Prostate gland (tissue), 2 donors: ENCODE data around the gene XRCC3. TPM values are rescaled to one million over a fixed set of nuclear protein-coding genes. Genes with fewer than 3 reads are reported as not detected.
A peak's percentile ranks its signal among the peaks of the same experiment; 100 is the strongest.

Experiments used
- DNase-seq: peaks from one replicate; pipeline ENCODE4 v3.0.0-alpha.2; 2019; ENCODE audit warnings: low spot score
- H3K27ac ChIP-seq, 2 donors: fragments of 200-600 bp; sonication (generic); 2 replicates each; pipeline ENCODE4 v1.5.1; 2017 to 2019
- H3K27me3 ChIP-seq: fragments of 200-600 bp; sonication (generic); replicated peaks from 2 replicates; pipeline ENCODE4 v1.5.1; 2019; ENCODE audit not compliant: insufficient read depth
- H3K36me3 ChIP-seq, 2 donors: fragments of 200-600 bp; sonication (generic); 1 replicate in 1 of 2; 2 replicates in 1 of 2; pipeline versions ENCODE4 v1.5.1 to v1.8.1; 2017 to 2019
- H3K4me1 ChIP-seq: fragments of 200-600 bp; sonication (generic); replicated peaks from 2 replicates; pipeline ENCODE4 v1.5.1; 2019
- H3K4me3 ChIP-seq, 2 donors: fragments of 200-600 bp; sonication (generic); 2 replicates each; pipeline ENCODE4 v1.5.1; 2017 to 2019
- H3K9me3 ChIP-seq: fragments of 200-600 bp; sonication (generic); 2 replicates; pipeline ENCODE4 v1.5.1; 2017
- CTCF ChIP-seq, 4 experiments: fragments of 200-600 bp in 2 of 4; fragments of 450-650 bp in 2 of 4; sonication (generic) in 2 of 4; IDR thresholded peaks; 1 replicate in 3 of 4; 2 replicates in 1 of 4; pipeline ENCODE4 v1.5.1; 2016 to 2019; ENCODE audit warnings: antibody characterized with exemption in 4 of 4, mild to moderate bottlenecking in 2 of 4, moderate library complexity in 2 of 4
- POLR2A ChIP-seq: fragments of 450-650 bp; IDR thresholded peaks from one replicate; pipeline ENCODE4 v1.6.1; 2016; ENCODE audit warnings: antibody characterized with exemption, mild to moderate bottlenecking
- POLR2AphosphoS5 ChIP-seq: sonication (generic); formaldehyde crosslinking; IDR thresholded peaks from one replicate; pipeline ENCODE4 v1.6.1; 2017; ENCODE audit warnings: antibody characterized with exemption
- WGBS: methylation state at CpG from one replicate; pipeline ENCODE4 v1.1.5; 2018; 5-methylcytosine and 5-hydroxymethylcytosine counted together
- intact Hi-C: fragments of 100-400 bp; cut with DNase I; formaldehyde crosslinking; loops from one replicate; pipeline ENCODE4 v1.14.2; 2022
- total RNA-seq, 2 donors: library from RNA; depleted of rRNA; stranded (reverse); fragments of >200 nt; gene quantifications; one replicate each; pipeline ENCODE4 v1.1.0, GENCODE V29; 2016

Gene XRCC3
- total RNA-seq, 2 donors from 2014 or later, result 24.7 to 33.2 TPM

GRCh38 chr14:103742499-103743255 lies 27.4 kb upstream of the XRCC3 start:
- H3K4me3 ChIP-seq, result no peak overlapping the region
- no peak for DNase-seq
- peak overlapping the region in 1 of 2 donors; percentile 1 for H3K27ac ChIP-seq
- H3K36me3 ChIP-seq, result peaks cover 0 to 3% of the 10 kb centered on the region in 2 donors
- no peaks in the 10 kb centered on the region for H3K9me3 ChIP-seq
- intact Hi-C loops, result no loop called here
- no peaks in the 10 kb centered on the region for H3K27me3 ChIP-seq
- TF ChIP-seq POLR2AphosphoS5 (no peak), POLR2A (no peak), CTCF (IDR thresholded peaks at IDR 0.05) (no peak)
- H3K4me1 ChIP-seq, result no peaks in the 10 kb centered on the region
- 87% methylated on average over 14 of the region's 14 CpGs for WGBS

- Histone ChIP-seq H3K36me3 (peaks cover 0 to 3% of the 10 kb centered on the region in 2 donors), H3K4me1 (peaks cover 4% of the 10 kb centered on the region), H3K27me3 (no peaks in the 10 kb centered on the region), H3K4me3 (no peak overlapping the region), H3K27ac (no peak overlapping the region), H3K9me3 (no peaks in the 10 kb centered on the region)
- intact Hi-C loops, result no loop called here
- TF ChIP-seq POLR2AphosphoS5 (no peak), CTCF (IDR thresholded peaks at IDR 0.05) (no peak), POLR2A (no peak)
- DNase-seq, result no peak
- WGBS, result 89% methylated on average over 9 of the region's 9 CpGs
Measured at GRCh38 chr14:103741876-103742275, 26.6 kb upstream of the XRCC3 start.

GRCh38 chr14:103740991-103741689 lies 25.9 kb upstream of the XRCC3 start:
- Histone ChIP-seq H3K4me3 (no peak overlapping the region), H3K27ac (no peak overlapping the region), H3K9me3 (no peaks in the 10 kb centered on the region), H3K4me1 (peaks cover 11% of the 10 kb centered on the region), H3K27me3 (no peaks in the 10 kb centered on the region), H3K36me3 (peaks cover 0 to 3% of the 10 kb centered on the region in 2 donors)
- intact Hi-C loops, result no loop called here
- 74% methylated on average over 12 of the region's 14 CpGs for WGBS
- no peak for DNase-seq
- TF ChIP-seq CTCF (IDR thresholded peaks at IDR 0.05), result no peak
- no peak for TF ChIP-seq POLR2A
- no peak for TF ChIP-seq POLR2AphosphoS5

DNA sequence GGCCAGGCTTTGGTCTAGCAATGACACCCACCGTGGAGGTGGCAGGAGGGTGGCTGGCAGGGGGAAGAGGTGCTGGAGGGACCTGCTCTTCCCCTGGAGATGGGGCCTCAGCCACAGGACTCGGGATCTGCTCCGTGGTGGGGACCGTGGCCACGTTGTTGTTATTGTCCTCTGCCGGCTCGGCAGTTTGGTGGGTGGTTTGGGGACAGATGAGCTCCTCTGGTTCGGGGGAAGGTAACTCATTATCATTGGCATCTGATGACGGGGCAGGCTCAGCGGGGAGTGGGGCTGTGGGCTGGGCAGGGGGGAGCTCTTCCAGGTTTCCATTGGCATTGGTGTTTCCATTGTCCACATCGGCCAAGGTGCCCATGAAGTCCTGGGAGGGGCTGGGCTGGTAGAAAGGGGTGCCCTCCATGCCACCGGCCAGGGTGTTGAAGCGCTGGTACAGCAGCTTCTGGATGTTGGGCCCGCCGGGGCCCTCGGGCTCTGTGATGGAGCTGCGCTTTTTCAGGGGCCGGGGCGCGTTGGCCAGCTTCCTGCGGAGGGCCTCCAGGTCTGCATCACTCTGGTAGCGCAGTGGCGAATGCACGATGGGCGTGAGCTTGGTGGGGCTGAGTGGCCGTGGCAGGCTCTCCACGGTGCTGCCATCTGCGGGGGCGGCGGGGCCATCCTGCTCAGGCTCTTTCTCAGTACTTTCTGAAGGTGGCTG lies 24.7 kb upstream of the XRCC3 start:
- H3K27ac ChIP-seq, result peak overlapping the region; percentile 20 to 88

More for the DNA sequence above, 24.7 kb upstream of the XRCC3 start:
- WGBS, result 93% methylated on average over 30 of the region's 30 CpGs
- H3K36me3 ChIP-seq, result peaks cover 0 to 3% of the 10 kb centered on the region in 2 donors
- intact Hi-C loops, result no loop called here
- no peaks in the 10 kb centered on the region for H3K27me3 ChIP-seq
- TF ChIP-seq POLR2AphosphoS5 (no peak), CTCF (IDR thresholded peaks at IDR 0.05) (no peak), POLR2A (no peak)
- no peaks in the 10 kb centered on the region for H3K9me3 ChIP-seq
- no peak for DNase-seq
- no peak overlapping the region for H3K4me3 ChIP-seq
- H3K4me1 ChIP-seq, result peaks cover 23% of the 10 kb centered on the region
